Neural cell (in vitro differentiated cells): ENCODE results near the gene HRAS. TPM values are rescaled to one million over a fixed set of nuclear protein-coding genes. Genes with fewer than 3 reads are reported as not detected.

Experiments used
- H2AFZ ChIP-seq: fragments of 200-600, 300-800 bp; sonication (generic), shearing (Covaris generic); 2 replicates; pipeline ENCODE4 v1.6.0; 2014; ENCODE audit warnings: low read depth, mild to moderate bottlenecking, antibody characterized with exemption, low read length, moderate library complexity
- H3F3A ChIP-seq: fragments of 200-600 bp; shearing (Covaris generic); 2 replicates; pipeline ENCODE4 v1.6.1; 2016; ENCODE audit warnings: mild to moderate bottlenecking, moderate library complexity, mixed read lengths, antibody characterized with exemption, low read length; ENCODE audit not compliant: insufficient read depth, poor library complexity, severe bottlenecking
- H3K27ac ChIP-seq: fragments of 200-600, 300-800 bp; sonication (generic), shearing (Covaris generic); 2 replicates; pipeline ENCODE4 v1.5.1; 2014; ENCODE audit warnings: mild to moderate bottlenecking, low read length, moderate library complexity
- H3K27me3 ChIP-seq: fragments of 300-800, 200-600 bp; sonication (generic), shearing (Covaris generic); 2 replicates; pipeline ENCODE4 v1.6.0; 2014; ENCODE audit warnings: mild to moderate bottlenecking, low read depth, low read length, moderate library complexity; ENCODE audit not compliant: insufficient read depth
- H3K36me3 ChIP-seq: fragments of 300-800, 200-600 bp; sonication (generic), shearing (Covaris generic); 2 replicates; pipeline ENCODE4 v1.5.1; 2014; ENCODE audit warnings: mild to moderate bottlenecking, antibody characterized with exemption, low read length, moderate library complexity; ENCODE audit not compliant: insufficient read depth
- H3K4me2 ChIP-seq: fragments of 300-800, 200-600 bp; sonication (generic), shearing (Covaris generic); 2 replicates; pipeline ENCODE4 v1.6.0; 2014; ENCODE audit warnings: mild to moderate bottlenecking, low read length
- H3K4me3 ChIP-seq: fragments of 300-800, 200-600 bp; sonication (generic), shearing (Covaris generic); 2 replicates; pipeline ENCODE4 v1.5.1; 2014; ENCODE audit warnings: mild to moderate bottlenecking, low read length, moderate library complexity
- H3K79me2 ChIP-seq: fragments of 200-600 bp; shearing (Covaris generic); replicated peaks from 2 replicates; pipeline ENCODE4 v1.6.0; 2014; ENCODE audit warnings: mild to moderate bottlenecking, low read length, moderate library complexity; ENCODE audit not compliant: insufficient read depth
- H3K9ac ChIP-seq: fragments of 300-800, 200-600 bp; sonication (generic), shearing (Covaris generic); 2 replicates; pipeline ENCODE4 v1.6.1; 2016; ENCODE audit warnings: mild to moderate bottlenecking, low read length, mixed read lengths
- H3K9me2 ChIP-seq: fragments of 200-600 bp; shearing (Covaris generic); 2 replicates; pipeline ENCODE4 v1.6.1; 2016; ENCODE audit warnings: mild to moderate bottlenecking, low read length, mixed read lengths; ENCODE audit not compliant: insufficient read depth
- H3K9me3 ChIP-seq: fragments of 200-600, 300-800 bp; sonication (generic), shearing (Covaris generic); 2 replicates; pipeline ENCODE4 v1.6.1; 2016; ENCODE audit warnings: mild to moderate bottlenecking, mixed run types, low read length, moderate library complexity, mixed read lengths
- H4K20me1 ChIP-seq: fragments of 200-600 bp; shearing (Covaris generic); 2 replicates; pipeline ENCODE4 v1.6.1; 2016; ENCODE audit warnings: mild to moderate bottlenecking, mixed run types; ENCODE audit not compliant: insufficient read depth
- CTCF ChIP-seq: fragments of 450-650 bp; IDR thresholded peaks from 2 replicates; pipeline ENCODE4 v1.5.1; 2014; ENCODE audit warnings: antibody characterized with exemption, mild to moderate bottlenecking, moderate library complexity; ENCODE audit not compliant: poor library complexity, severe bottlenecking
- EP300 ChIP-seq: fragments of 450-650 bp; conservative IDR thresholded peaks from 2 replicates; pipeline ENCODE4 v1.6.1; 2014; ENCODE audit warnings: antibody characterized with exemption, mild to moderate bottlenecking, moderate library complexity; ENCODE audit not compliant: poor library complexity, severe bottlenecking
- EZH2 ChIP-seq: fragments of 200-600, 300-800 bp; shearing (Covaris generic), sonication (generic); IDR thresholded peaks from 2 replicates; pipeline ENCODE4 v1.6.1; 2014; ENCODE audit warnings: antibody characterized with exemption, low read length, borderline replicate concordance, mild to moderate bottlenecking; ENCODE audit not compliant: insufficient read depth, poor library complexity, severe bottlenecking
- MXI1 ChIP-seq: fragments of 450-650 bp; conservative IDR thresholded peaks from 2 replicates; pipeline ENCODE4 v1.6.1; 2014; ENCODE audit warnings: antibody characterized with exemption, mild to moderate bottlenecking; ENCODE audit not compliant: poor library complexity, severe bottlenecking
- POLR2AphosphoS5 ChIP-seq: IDR thresholded peaks from 2 replicates; pipeline ENCODE4 v1.6.1; 2012
- RAD21 ChIP-seq: fragments of 450-650 bp; conservative IDR thresholded peaks from 2 replicates; pipeline ENCODE4 v1.6.1; 2014; ENCODE audit warnings: antibody characterized with exemption, mild to moderate bottlenecking, moderate library complexity
- REST ChIP-seq: IDR thresholded peaks from 2 replicates; pipeline ENCODE4 v1.6.1; 2012; ENCODE audit warnings: borderline replicate concordance
- SMC3 ChIP-seq: fragments of 450-650 bp; conservative IDR thresholded peaks from 2 replicates; pipeline ENCODE4 v1.6.1; 2014; ENCODE audit warnings: antibody characterized with exemption, mild to moderate bottlenecking, moderate library complexity; ENCODE audit not compliant: poor library complexity
- TAF1 ChIP-seq: IDR thresholded peaks from 2 replicates; pipeline ENCODE4 v1.6.1; 2012; ENCODE audit warnings: low read depth
- polyA plus RNA-seq: library from polyadenylated mRNA; depleted of rRNA; stranded (reverse); fragments of >200 nt; gene quantifications from 2 replicates; pipeline ENCODE4 v1.2.3, GENCODE V29; 2014

Gene HRAS
- polyA plus RNA-seq, 1 donor from 2014 or later = 120 TPM

- no peaks in the 10 kb centered on the region for H3K27me3 ChIP-seq
- no peaks in the 10 kb centered on the region for H3K9me2 ChIP-seq
- H3K4me3 ChIP-seq = no peak overlapping the region
- H3F3A ChIP-seq = no peaks in the 10 kb centered on the region
- H3K36me3 ChIP-seq = no peaks in the 10 kb centered on the region
- H4K20me1 ChIP-seq = no peaks in the 10 kb centered on the region
- no peaks in the 10 kb centered on the region for H3K79me2 ChIP-seq
- no peak overlapping the region for H2AFZ ChIP-seq
- H3K9me3 ChIP-seq = no peaks in the 10 kb centered on the region
- H3K27ac ChIP-seq = no peak overlapping the region
- TF ChIP-seq TAF1 (no peak), RAD21 (no peak)
- no peak overlapping the region for H3K9ac ChIP-seq
- no peak overlapping the region for H3K4me2 ChIP-seq
Measured at GRCh38 chr11:541433-541885, 6.1 kb upstream of the HRAS start.

- H3F3A ChIP-seq = no peaks in the 10 kb centered on the region
Measured at GRCh38 chr11:540583-541432, 5.4 kb upstream of the HRAS start.

GRCh38 chr11:539971-540481 lies 4.7 kb upstream of the HRAS start:
- Histone ChIP-seq H3K79me2 (no peaks in the 10 kb centered on the region), H3K27me3 (no peaks in the 10 kb centered on the region), H3K9me3 (no peaks in the 10 kb centered on the region), H2AFZ (no peak overlapping the region), H3K9ac (no peak overlapping the region), H3K4me2 (no peak overlapping the region), H3K27ac (no peak overlapping the region), H3K4me3 (no peak overlapping the region), H4K20me1 (no peaks in the 10 kb centered on the region), H3F3A (no peaks in the 10 kb centered on the region), H3K9me2 (no peaks in the 10 kb centered on the region), H3K36me3 (no peaks in the 10 kb centered on the region)
- no peak for TF ChIP-seq SMC3
- no peak for TF ChIP-seq MXI1
- TF ChIP-seq EZH2 = no peak
- no peak for TF ChIP-seq EP300
- TF ChIP-seq TAF1 = no peak
- no peak for TF ChIP-seq POLR2AphosphoS5
- TF ChIP-seq CTCF = no peak
- no peak for TF ChIP-seq RAD21
- no peak for TF ChIP-seq REST

More at GRCh38 chr11:540583-541432, 5.4 kb upstream of the HRAS start:
- Histone ChIP-seq H3K9me3 (no peaks in the 10 kb centered on the region), H3K79me2 (no peaks in the 10 kb centered on the region), H2AFZ (no peak overlapping the region), H3K36me3 (no peaks in the 10 kb centered on the region), H4K20me1 (no peaks in the 10 kb centered on the region), H3K27me3 (no peaks in the 10 kb centered on the region), H3K9me2 (no peaks in the 10 kb centered on the region), H3K4me3 (no peak overlapping the region), H3K9ac (no peak overlapping the region), H3K27ac (no peak overlapping the region), H3K4me2 (no peak overlapping the region)
- TF ChIP-seq TAF1 (no peak), MXI1 (no peak), RAD21 (no peak), SMC3 (no peak), EZH2 (no peak), POLR2AphosphoS5 (no peak)
